A549 treated with dexamethasone at 1 μM for 4 hours (cell line): ENCODE data around the gene OR56A4. TPM values are rescaled to one million over a fixed set of nuclear protein-coding genes. Genes with fewer than 3 reads are reported as not detected.

ENCODE experiments used
- total RNA-seq: library from RNA; stranded (reverse); fragments of 200-300 nt; extraction: Qiagen RNA extraction; gene quantifications from 5 replicates; pipeline ENCODE4 v1.2.3, GENCODE V29; 2022

OR56A4 gene, protein sequence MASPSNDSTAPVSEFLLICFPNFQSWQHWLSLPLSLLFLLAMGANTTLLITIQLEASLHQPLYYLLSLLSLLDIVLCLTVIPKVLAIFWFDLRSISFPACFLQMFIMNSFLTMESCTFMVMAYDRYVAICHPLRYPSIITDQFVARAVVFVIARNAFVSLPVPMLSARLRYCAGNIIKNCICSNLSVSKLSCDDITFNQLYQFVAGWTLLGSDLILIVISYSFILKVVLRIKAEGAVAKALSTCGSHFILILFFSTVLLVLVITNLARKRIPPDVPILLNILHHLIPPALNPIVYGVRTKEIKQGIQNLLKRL
- total RNA-seq = not detected in 5 replicates

DNA sequence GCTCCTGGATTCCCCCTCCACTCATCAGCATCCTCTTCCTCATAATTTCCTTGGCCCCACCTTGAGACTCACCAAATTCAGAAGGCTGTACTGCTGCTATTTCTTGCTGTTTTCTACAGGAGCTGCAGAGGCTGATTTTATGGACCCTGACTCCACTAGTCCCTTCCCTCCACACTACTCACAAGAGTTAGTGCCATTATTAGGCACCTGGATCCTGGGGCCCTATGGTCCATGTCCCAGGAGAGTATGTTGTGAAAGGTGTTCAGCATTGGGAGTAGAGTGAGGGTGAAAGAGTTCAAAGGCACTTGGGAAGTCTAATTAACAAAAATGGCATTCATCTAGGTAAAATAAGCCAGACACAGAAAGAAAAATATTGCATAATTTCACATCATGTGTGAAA lies at the start of gene OR56A4:
Gene OR56A4 (minus strand): TSS at position 101 of the 400 bp plus-strand sequence. CDS start 3,954 bp downstream, outside the sequence.

DNA sequence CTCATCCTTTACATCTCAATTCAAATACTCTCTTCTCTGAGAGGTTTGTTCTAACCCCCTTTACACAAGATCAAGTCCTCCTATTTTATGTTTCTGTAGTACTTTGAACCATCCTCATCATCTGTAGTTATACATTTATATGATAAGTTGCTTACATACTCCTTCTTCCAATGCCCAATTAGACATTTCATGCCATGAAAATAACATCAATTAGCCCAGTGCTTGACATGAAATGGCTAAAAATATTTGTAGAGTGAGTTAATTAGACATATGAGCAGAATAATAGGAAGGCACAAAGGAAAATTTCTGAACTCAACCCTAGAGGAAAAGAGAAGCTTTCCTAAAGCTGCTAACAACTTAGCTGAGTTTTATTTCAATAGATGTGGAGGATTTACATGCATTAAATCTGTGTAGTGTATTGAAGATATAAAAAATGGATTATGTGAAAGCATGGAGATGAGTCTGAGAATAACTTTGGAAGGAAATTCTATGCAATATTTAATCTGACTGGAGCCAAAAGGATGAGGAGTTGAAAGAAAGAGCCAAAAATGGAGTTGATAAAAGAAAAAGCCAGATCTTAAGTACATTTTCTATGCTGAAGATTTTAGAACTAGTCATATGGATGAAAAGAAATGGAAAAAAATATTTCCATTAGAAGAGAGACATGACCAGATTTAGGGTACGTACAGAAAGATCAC lies 24.1 kb upstream of the OR56A4 start, which contains the start of gene OR56A1:
Gene OR56A1 (minus strand): TSS at position 51 of the 698 bp plus-strand sequence. CDS start 3,066 bp downstream, outside the sequence.

DNA sequence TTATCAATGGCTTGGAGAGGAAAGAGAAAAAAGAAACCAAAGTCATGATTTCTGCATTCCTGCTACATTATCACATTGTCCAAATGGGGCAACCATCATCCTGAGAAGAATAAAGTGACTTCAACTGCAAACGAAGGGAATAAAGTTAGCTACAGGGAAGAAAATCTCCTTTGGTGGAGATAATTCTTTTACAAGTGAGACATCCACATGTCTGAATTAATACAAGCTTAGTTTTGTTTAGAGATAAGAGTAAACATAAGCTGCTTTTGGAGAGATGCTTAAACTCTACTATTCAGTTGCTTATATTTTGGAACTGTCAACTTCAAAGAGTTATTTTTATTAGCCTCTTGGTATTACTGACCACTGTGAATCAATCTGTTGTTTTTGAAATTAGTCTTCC lies 19.9 kb downstream of the OR56A4 start, which contains the start of gene OR52L1:
Gene OR52L1 (minus strand): TSS at position 101 of the 400 bp plus-strand sequence. CDS start 55 bp downstream, at position 46.

DNA sequence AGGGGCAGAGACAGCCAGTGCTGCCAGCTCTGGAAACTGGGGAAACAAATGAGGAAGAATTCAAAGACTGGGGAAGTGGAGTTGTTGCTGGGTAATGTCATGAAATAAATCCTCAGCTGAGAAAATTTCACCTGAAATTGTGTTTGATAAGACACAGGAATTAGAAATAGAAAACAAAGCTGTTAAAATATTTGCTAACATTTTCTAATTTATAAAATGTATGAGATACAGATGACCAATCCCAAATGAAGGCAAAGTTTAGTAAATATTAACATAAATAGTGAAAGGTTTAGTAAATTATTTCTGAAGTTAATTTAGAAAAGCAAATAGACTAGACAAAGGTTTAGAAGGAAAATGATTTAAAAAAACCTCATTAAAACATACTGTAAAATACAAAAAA lies 38.4 kb downstream of the OR56A4 start, which contains the start of gene OR56A5:
Gene OR56A5 (minus strand): TSS at position 101 of the 400 bp plus-strand sequence. CDS start 0 bp downstream, at position 101.

Other genes with a start within 250 kb of the OR56A4 start
- not detected in 5 replicates for gene OR52N5, start 223.6 kb downstream of the OR56A4 start, total RNA-seq
- gene OR52N1, start 215.7 kb downstream of the OR56A4 start, total RNA-seq = not detected in 5 replicates
- gene OR52N2, start 198.0 kb downstream of the OR56A4 start, total RNA-seq = not detected in 5 replicates
- not detected in 5 replicates for gene OR52E6, start 165.0 kb downstream of the OR56A4 start, total RNA-seq
- not detected in 5 replicates for gene OR52E8, start 149.3 kb downstream of the OR56A4 start, total RNA-seq
- not detected in 5 replicates for gene OR52E4, start 126.3 kb downstream of the OR56A4 start, total RNA-seq
- gene OR52E5, start 113.7 kb downstream of the OR56A4 start, total RNA-seq = not detected in 5 replicates
- not detected in 5 replicates for gene OR56A3, start 64.7 kb downstream of the OR56A4 start, total RNA-seq
- not detected in 5 replicates for gene OR56A5, start 38.5 kb downstream of the OR56A4 start, total RNA-seq
- not detected in 5 replicates for gene OR52L1, start 20.0 kb downstream of the OR56A4 start, total RNA-seq
- not detected in 5 replicates for gene OR56A1, start 23.8 kb upstream of the OR56A4 start, total RNA-seq
- not detected in 5 replicates for gene OR56B4, start 100.7 kb upstream of the OR56A4 start, total RNA-seq
- not detected in 5 replicates for gene OR52B2, start 163.4 kb upstream of the OR56A4 start, total RNA-seq
- not detected in 5 replicates for gene OR52W1, start 192.3 kb upstream of the OR56A4 start, total RNA-seq
- not detected in 5 replicates for gene C11orf42, start 198.6 kb upstream of the OR56A4 start, total RNA-seq
- gene FHIP1B, start 227.7 kb upstream of the OR56A4 start, total RNA-seq = 13.4 to 18.5 TPM (median 17.1 TPM) in 5 replicates
- gene CNGA4, start 232.1 kb upstream of the OR56A4 start, total RNA-seq = 0.06 to 0.09 TPM (median 0.07 TPM) in 5 replicates